ENCODE measurements around the gene TLCD2. TPM values are rescaled to one million over a fixed set of nuclear protein-coding genes. Genes with fewer than 3 reads are reported as not detected.
"Not testable (repeated sequence)": the region's sequence is repeated elsewhere in the genome, so short reads cannot be mapped to it uniquely, and the experiment has no call there.

TLCD2 gene
- total RNA-seq, 1 donor from 2014 or later: 8.6 TPM

DNA sequence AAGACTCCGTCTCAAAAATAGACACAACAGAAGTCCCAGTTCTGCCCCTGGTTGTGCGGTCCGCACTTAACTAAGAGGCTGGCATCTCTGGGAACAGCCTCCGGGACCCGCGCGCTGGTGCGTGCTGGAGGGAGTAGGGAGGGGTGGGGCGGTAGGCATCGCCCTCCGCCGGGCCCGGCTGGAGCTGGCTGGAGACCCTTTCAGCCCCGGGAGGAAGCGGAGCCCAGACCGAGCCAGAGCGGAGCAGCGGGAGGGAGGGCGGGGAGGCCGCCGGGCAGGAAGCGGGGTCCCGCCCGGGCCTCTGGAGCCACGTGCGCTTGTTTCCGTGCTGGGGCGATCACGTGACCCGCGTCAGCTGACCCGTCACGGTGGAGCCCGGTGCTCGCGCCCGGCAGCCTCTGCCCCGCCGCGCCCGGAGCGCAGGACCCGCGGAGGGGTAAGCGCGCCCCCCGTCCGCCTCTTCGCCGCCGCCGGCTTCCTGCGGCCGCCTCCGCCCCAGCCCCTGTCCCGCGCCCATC, 14.2 kb upstream of the TLCD2 start, which contains the start of gene WDR81:
Gene WDR81 (plus strand): TSS at position 354 of the 518 bp plus-strand sequence. CDS start 256 bp downstream, outside the sequence.
- Mint-ChIP-seq H3K4me3 (peak within 1 kb of the TSS; percentile 66), H3K9me3 (no peaks in the 10 kb centered on the region), H3K27me3 (ENCODE audit: low read depth) (no peaks in the 10 kb centered on the region), H3K36me3 (peaks cover 7% of the 10 kb centered on the region), H3K27ac (peak within 1 kb of the TSS; percentile 50), H3K4me1 (peaks cover 12% of the 10 kb centered on the region)
- DNase-seq (ENCODE audit: low spot score in 2 of 2, unreplicated experiment in 2 of 2): peak; percentile 82 to 84
- TF ChIP-seq, protein P1, sequence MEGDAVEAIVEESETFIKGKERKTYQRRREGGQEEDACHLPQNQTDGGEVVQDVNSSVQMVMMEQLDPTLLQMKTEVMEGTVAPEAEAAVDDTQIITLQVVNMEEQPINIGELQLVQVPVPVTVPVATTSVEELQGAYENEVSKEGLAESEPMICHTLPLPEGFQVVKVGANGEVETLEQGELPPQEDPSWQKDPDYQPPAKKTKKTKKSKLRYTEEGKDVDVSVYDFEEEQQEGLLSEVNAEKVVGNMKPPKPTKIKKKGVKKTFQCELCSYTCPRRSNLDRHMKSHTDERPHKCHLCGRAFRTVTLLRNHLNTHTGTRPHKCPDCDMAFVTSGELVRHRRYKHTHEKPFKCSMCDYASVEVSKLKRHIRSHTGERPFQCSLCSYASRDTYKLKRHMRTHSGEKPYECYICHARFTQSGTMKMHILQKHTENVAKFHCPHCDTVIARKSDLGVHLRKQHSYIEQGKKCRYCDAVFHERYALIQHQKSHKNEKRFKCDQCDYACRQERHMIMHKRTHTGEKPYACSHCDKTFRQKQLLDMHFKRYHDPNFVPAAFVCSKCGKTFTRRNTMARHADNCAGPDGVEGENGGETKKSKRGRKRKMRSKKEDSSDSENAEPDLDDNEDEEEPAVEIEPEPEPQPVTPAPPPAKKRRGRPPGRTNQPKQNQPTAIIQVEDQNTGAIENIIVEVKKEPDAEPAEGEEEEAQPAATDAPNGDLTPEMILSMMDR (IDR thresholded peaks at IDR 0.05; ENCODE audit: unreplicated experiment): no peak

DNA sequence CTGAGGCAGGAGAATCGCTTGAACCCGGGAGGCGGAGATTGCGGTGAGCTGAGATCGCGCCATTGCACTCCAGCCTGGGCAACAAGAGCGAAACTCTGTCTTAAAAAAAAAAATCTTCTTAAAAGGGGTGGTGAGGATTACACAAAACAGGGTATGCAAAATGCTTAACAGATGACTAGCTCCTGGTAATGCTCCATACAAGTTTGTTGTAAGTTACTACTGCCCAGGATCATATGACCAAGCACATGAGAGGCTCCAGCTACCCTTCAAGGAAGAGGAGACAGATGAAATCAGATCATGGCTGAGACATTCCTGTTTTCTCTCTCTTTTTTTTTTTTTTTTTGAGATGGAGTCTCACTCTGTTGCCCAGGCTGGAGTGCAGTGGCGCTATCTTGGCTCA, 11.8 kb upstream of the TLCD2 start:
- not testable (repeated sequence) for DNase-seq (ENCODE audit: low spot score in 2 of 2, unreplicated experiment in 2 of 2); H3K9me3 Mint-ChIP-seq; H3K27ac Mint-ChIP-seq; H3K36me3 Mint-ChIP-seq; H3K27me3 Mint-ChIP-seq (ENCODE audit: low read depth); H3K4me3 Mint-ChIP-seq
- peaks cover 23% of the 10 kb centered on the region for H3K4me1 Mint-ChIP-seq

DNA sequence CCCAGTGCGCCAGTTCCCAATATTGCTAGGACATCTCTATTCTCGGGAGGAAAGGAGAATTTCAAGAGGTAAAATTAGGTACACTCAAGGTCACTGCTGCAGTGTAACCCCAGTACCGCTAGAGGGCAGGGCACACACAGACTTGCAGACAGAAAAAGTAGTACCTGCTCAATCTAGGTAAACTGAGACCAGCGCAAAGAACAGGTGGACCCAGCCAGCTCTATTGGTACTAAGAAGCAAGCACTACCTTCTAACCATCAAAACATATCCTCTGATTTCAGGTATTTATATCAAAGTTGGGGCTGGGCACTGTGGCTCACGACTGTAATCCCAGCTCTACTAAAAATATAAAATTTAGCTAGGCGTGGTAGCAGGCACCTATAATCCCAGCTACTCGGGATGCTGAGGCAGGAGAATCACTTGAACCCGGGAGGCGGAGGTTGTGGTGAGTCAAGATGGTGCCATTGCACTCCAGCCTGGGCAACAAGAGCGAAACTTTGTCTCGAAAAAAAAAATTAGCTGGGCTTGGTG, 10.7 kb upstream of the TLCD2 start:
- peak in 1 of 2 experiments; percentile 77 for DNase-seq (ENCODE audit: low spot score in 2 of 2, unreplicated experiment in 2 of 2)
- Mint-ChIP-seq H3K27me3 (ENCODE audit: low read depth) (no peaks in the 10 kb centered on the region), H3K9me3 (no peaks in the 10 kb centered on the region), H3K4me3 (no peak overlapping the region), H3K27ac (no peak overlapping the region), H3K4me1 (peaks cover 25% of the 10 kb centered on the region), H3K36me3 (no peaks in the 10 kb centered on the region)
- TF ChIP-seq, protein P1 (IDR thresholded peaks at IDR 0.05; ENCODE audit: unreplicated experiment): peak; percentile 89

DNA sequence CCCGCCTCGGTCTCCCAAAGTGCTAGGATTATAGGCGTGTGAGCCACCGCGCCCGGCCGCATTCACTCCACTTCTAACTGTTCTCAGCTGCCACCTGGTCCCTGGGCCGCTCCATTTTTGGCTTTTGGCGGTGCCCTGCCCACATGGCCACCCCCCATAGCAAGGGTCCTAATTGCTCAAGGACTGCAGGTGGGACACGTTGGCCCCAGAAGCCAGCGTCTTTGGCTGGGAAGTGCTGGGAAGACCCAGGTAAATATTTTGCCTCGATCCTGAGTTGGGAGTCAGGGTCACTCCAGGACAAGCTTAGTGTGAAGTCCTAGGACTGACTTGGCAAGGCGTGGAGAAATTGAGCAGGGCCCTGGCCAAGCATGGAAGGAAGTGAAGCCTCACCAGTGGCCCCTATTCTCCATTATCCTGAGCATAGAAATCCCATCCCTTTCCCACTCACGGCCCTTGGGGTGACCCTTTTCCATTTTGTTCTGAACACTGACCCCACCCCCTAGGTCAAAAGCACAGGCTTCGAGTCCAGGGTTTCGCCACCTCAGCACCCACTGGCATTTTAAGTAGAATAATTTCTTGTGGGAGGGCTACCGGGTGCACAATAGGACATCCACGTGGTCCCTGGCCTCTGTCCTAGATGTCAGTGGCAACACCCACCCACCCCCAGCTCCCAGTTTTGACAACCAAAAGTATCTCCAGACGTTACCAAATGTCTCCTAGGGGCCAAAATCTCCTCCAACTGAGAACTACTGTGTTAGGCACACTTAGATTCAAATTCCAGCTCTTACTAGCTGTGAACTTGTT, 8.4 kb upstream of the TLCD2 start:
- Mint-ChIP-seq H3K27me3 (ENCODE audit: low read depth) (no peaks in the 10 kb centered on the region), H3K27ac (peak overlapping the region; percentile 100), H3K4me1 (peaks cover 31% of the 10 kb centered on the region), H3K4me3 (peak overlapping the region; percentile 91), H3K9me3 (no peaks in the 10 kb centered on the region), H3K36me3 (no peaks in the 10 kb centered on the region)
- TF ChIP-seq, protein P1 (IDR thresholded peaks at IDR 0.05; ENCODE audit: unreplicated experiment): no peak
- DNase-seq (ENCODE audit: low spot score in 2 of 2, unreplicated experiment in 2 of 2): no peak

DNA sequence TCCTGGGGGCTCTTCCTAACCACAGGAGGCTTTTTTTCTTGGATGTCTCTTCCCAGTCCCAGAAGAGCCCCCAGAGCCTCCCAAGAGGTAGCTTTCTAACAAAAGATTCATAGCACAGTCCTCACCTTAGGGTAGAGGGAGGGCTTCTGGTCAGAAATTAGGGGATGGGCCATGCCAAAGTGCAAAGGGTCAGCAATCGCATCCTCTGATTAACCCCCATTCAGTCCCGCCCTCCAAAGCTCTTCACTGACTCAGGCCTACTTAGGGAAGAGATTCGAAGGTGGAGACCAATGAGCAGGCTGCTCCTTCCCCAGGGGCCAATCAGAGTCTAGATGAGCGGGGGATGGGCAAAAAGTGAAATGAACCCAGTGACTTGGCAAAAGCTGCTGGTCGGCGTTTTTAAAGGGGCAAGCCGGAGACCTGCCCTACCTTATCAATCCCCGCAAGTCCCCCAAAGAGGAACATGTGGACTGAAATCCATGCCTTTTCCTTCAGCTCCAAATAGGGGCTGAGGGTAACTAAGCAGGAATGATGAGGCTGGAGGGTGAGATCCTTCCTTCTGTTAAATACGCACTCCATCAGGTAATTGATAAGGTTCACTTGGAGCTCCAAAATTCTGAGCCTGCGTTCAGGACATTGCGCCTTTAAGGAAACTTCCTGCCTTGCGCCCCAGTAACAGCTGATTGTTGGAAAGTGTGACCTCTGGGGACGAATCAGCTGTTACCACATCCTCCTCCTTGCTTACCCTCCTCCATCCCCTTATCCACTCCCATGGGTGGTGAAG, 6.9 kb upstream of the TLCD2 start:
- Mint-ChIP-seq H3K27me3 (ENCODE audit: low read depth) (no peaks in the 10 kb centered on the region), H3K27ac (peak overlapping the region; percentile 100), H3K9me3 (no peaks in the 10 kb centered on the region), H3K36me3 (peaks cover under 1% of the 10 kb centered on the region), H3K4me1 (peaks cover 45% of the 10 kb centered on the region), H3K4me3 (peak overlapping the region; percentile 91)
- peak in 1 of 2 experiments; percentile 84 for DNase-seq (ENCODE audit: low spot score in 2 of 2, unreplicated experiment in 2 of 2)
- TF ChIP-seq, protein P1 (IDR thresholded peaks at IDR 0.05; ENCODE audit: unreplicated experiment): no peak
